SK-N-SH (cell line): ENCODE data around the gene HTR1E.

Experiments used
- EP300 ChIP-seq, 2 experiments: IDR thresholded peaks; 2 replicates each; pipeline versions ENCODE4 v1.4.0 to v1.6.1; 2012; ENCODE audit warnings: borderline replicate concordance in 1 of 2, low read depth in 1 of 2, low read length in 1 of 2
- EZH2phosphoT487 ChIP-seq: fragments of 200-600 bp; sonication (generic); IDR thresholded peaks from 2 replicates; pipeline ENCODE4 v1.6.1; 2017; ENCODE audit warnings: low read depth, mixed run types, mild to moderate bottlenecking, antibody characterized with exemption, moderate library complexity, borderline replicate concordance
- TF ChIP-seq, protein P1 (sequence below): IDR thresholded peaks from 2 replicates; pipeline ENCODE4 v1.4.0; 2012; ENCODE audit warnings: low read depth
- TF ChIP-seq, protein P2 (sequence below): fragments of 200-600 bp; sonication (generic); IDR thresholded peaks from 2 replicates; pipeline ENCODE4 v1.6.1; 2017; ENCODE audit warnings: antibody characterized with exemption, mild to moderate bottlenecking, moderate library complexity

- TF ChIP-seq EZH2phosphoT487: no peak
- TF ChIP-seq, protein P1, sequence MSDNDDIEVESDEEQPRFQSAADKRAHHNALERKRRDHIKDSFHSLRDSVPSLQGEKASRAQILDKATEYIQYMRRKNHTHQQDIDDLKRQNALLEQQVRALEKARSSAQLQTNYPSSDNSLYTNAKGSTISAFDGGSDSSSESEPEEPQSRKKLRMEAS: no peak
- TF ChIP-seq, protein P2, sequence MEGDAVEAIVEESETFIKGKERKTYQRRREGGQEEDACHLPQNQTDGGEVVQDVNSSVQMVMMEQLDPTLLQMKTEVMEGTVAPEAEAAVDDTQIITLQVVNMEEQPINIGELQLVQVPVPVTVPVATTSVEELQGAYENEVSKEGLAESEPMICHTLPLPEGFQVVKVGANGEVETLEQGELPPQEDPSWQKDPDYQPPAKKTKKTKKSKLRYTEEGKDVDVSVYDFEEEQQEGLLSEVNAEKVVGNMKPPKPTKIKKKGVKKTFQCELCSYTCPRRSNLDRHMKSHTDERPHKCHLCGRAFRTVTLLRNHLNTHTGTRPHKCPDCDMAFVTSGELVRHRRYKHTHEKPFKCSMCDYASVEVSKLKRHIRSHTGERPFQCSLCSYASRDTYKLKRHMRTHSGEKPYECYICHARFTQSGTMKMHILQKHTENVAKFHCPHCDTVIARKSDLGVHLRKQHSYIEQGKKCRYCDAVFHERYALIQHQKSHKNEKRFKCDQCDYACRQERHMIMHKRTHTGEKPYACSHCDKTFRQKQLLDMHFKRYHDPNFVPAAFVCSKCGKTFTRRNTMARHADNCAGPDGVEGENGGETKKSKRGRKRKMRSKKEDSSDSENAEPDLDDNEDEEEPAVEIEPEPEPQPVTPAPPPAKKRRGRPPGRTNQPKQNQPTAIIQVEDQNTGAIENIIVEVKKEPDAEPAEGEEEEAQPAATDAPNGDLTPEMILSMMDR: no peak
- no peak for TF ChIP-seq EP300 (IDR thresholded peaks at IDR 0.05; ENCODE audit: borderline replicate concordance in 1 of 2, low read depth in 1 of 2, low read length in 1 of 2)
Measured at GRCh38 chr6:87045521-87046075, 108.3 kb downstream of the HTR1E start.
